CD4-positive, alpha-beta T cell treated with Interleukin-1 beta for 1 hour (primary cell): ENCODE measurements around the gene SCARF1.
A peak's percentile ranks its signal among the peaks of the same experiment; 100 is the strongest.

Source experiments
- DNase-seq, 2 donors: peaks; one replicate each; pipeline ENCODE4 v3.0.0-alpha.2; 2020 to 2022

Gene SCARF1

DNA sequence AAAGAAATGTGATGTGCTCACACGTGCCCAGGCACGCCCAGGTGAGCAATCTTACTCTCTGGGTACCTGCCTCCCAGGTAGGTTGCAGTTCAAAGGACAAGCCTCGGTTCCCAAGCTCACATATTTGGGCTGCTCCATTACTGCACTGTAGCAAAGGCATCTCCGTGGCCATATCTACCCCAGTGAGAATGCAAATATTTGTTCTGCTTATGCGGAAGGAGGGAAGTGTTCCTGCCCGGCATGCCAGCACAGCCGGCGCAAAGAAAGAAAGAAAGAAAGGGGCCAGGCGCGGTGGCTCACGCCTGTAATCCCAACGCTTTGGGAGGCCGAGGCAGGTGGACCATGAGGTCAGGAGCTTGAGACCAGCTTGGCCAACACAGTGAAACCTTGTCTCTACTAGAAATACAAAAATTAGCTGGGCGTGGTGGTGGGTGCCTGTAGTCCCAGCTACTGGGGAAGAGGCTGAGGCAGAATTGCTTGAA is 47.6 kb downstream of the SCARF1 start:
- DNase-seq, result no peak

DNA sequence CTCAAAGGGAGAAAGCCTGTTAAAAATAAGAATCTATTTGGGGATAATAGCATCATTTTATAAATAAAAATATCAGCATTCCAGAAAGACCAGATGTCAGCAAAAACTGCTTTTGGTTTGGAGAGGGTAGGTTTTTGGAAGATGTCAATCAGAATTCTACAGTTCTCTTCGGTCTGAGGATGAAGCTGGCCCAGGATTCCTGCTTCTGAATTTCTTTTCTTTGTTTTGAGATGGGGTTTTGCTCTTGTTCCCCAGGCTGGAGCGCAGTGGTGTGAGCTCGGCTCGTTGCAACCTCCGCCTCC is 52.0 kb downstream of the SCARF1 start:
- no peak for DNase-seq

- peak in 1 of 2 donors; percentile 75 for DNase-seq
Measured at GRCh38 chr17:1592751-1593629, 52.5 kb downstream of the SCARF1 start.

- DNase-seq, result no peak
Measured at GRCh38 chr17:1591474-1592090, 54.0 kb downstream of the SCARF1 start.

DNA sequence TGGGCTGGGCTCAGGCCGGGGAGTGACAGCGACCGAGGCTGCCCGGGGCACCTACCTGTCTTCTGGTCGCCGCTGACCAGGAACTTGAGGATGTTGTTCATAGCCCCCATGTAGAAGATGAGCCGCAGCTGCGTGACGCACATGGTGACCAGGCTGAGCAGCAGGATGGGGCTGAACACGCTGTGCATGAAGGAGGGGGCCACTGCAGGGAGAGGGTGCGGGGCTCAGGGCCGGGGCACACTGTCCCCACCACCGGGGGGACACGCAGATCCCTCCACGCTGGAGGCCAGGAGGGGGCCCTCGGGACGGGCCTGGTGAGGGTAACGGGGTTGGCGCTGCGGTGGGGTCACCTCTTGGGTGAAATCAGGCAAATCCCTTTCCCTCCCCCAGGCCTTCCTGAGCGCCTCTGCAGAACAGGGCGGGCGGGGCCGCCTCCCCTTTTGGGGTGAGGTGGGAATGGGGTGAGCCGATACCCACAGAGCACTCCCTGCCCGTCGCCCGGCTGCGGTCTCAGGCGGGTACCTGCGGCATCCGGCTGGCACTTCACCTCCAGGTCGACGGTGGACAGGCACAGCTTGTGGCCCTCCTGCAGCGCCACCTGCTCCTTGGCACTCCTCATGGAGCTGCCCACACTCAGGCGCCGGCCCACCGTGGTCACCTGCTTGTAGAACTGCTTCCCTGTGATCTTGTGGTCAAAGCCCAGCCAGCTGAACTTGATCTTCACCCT is 54.6 kb downstream of the SCARF1 start:
- no peak for DNase-seq

DNA sequence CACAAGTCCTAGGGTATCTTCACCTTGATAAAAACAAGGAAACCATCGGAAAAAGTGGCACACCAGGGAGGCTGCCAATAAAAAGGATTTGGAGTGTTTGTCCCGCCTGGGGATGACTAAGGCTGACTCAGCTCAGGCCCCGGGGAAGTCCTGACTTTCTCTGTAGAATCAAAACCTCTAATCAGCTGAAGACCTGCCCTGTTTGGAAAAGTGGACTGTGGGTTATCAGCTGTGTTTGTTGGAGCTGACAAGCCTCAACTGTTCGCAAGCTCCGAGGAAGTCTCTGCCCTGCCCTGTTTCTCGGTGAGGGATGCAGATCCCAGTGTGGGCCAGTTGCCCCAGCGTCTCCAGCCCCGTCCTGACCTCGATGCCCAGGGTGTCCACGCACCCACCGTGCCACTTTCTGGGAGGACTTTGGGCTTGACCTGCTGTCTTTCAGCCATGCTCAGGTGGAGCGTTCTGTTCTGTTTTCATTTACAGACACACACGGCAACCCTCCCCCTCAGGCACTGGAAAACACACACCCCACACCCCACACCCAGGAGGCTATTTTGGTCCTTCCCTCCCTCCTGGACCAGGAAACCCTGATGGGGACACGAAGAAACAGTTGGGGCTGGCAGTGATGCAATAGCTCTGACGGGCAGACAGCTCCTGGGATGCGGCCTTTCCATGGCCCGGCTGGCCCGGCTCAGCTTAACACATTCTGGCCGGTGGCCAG is 55.3 kb downstream of the SCARF1 start:
- DNase-seq, result peak in 1 of 2 donors; percentile 70

DNA sequence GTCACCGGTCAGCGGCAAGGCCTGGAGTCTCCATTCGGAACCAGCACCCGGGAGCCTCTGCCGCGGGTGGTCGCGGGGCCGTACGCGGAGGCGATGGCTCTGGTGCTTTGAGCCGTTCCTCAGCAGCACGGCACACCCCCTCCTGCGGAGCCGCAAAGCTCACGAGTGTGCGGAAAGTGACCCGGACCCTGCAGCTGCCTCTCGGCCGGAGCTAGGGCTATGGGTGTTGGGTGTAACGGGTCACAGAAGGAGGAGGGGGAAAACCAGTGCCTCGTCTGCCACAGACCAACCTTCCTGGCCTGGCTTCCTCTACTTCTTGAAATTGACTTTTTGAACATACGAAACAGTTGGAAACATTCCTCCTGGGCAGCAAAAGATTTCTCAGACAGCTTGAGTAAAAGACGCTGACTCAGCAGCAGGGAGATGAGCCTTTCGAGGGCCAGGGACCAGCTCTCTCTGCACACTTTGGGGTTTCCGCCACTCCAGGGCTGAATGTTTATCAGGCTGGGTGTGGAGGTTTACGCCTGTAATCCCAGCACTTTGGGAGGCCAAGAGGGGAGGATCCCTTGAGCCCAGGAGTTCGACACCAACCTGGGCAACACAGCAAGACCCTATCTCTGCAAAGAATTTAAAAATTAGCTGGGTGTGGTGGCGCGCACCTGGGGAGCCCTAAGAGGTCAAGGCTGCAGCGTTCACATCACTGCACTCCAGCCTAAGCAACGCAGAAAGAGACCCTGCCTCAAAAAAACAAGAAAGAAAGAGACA is 56.5 kb downstream of the SCARF1 start:
- DNase-seq, result peak in 1 of 2 donors; percentile 76

DNA sequence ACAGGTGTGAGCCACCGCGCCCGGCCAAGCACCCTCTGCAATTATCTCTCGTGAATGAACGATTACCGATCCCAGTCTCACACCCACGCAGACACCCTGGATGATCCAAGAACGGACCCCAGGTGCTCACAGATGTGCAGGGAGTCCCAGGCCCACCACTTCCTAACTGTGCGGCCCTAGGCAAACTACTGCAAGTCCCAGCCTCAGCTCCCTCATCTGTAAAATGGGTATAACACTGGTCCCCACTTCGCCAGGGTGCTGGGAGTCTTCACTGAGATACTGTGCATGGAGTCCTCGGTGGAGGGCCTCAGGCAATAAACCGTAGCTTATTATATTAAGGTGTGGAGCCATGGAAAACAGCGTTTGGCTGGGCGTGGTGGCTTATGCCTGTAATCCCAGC is 61.4 kb downstream of the SCARF1 start:
- no peak for DNase-seq
